CD8-positive, alpha-beta memory T cell (primary cell): ENCODE results near the gene SOAT2. TPM values are rescaled to one million over a fixed set of nuclear protein-coding genes. Genes with fewer than 3 reads are reported as not detected.
"Not testable (repeated sequence)": the region's sequence is repeated elsewhere in the genome, so short reads cannot be mapped to it uniquely, and the experiment has no call there.

ENCODE experiments used
- CTCF ChIA-PET: fragments of 350-600 bp; sonication (Branson Sonifier 250); formaldehyde crosslinking; loops from one replicate; lab custom pipeline; 2021; ENCODE audit warnings: antibody characterized with exemption; lab: Charles Lee
- POLR2A ChIA-PET: fragments of 350-600 bp; sonication (Branson Sonifier 250); formaldehyde crosslinking; loops from one replicate; lab custom pipeline; 2021; ENCODE audit warnings: antibody characterized with exemption; lab: Charles Lee
- DNase-seq, 5 donors: peaks; one replicate each; pipeline versions ENCODE4 v3.0.0 to v3.0.0-alpha.2; 2020 to 2022; ENCODE audit warnings: mixed read lengths in 1 of 5
- H3K27ac ChIP-seq: one replicate; pipeline ENCODE4 v1.7.0; 2013; ENCODE audit warnings: low read depth, mild to moderate bottlenecking, low read length, moderate library complexity
- H3K27me3 ChIP-seq: 2 replicates; pipeline ENCODE4 v1.7.0; 2013; ENCODE audit warnings: low read length, mild to moderate bottlenecking; ENCODE audit not compliant: insufficient read depth, poor library complexity, severe bottlenecking
- H3K36me3 ChIP-seq: 2 replicates; pipeline ENCODE4 v1.7.0; 2013; ENCODE audit warnings: mild to moderate bottlenecking, low read length, moderate library complexity; ENCODE audit not compliant: insufficient read depth
- H3K4me1 ChIP-seq: 2 replicates; pipeline ENCODE4 v1.7.0; 2013; ENCODE audit warnings: mild to moderate bottlenecking, low read length, moderate library complexity; ENCODE audit not compliant: insufficient read depth
- H3K4me3 ChIP-seq: 2 replicates; pipeline ENCODE4 v1.7.0; 2013; ENCODE audit warnings: mild to moderate bottlenecking, low read length
- H3K9me3 ChIP-seq: 2 replicates; pipeline ENCODE4 v1.7.0; 2013; ENCODE audit warnings: mild to moderate bottlenecking, low read length
- H3K27ac Mint-ChIP-seq, 8 donors: one replicate each; pipeline ENCODE4 v1.8.0; 2020 to 2021; ENCODE audit warnings: mixed read lengths in 8 of 8, mild to moderate bottlenecking in 6 of 8, inconsistent platforms in 3 of 8, moderate library complexity in 3 of 8
- H3K27me3 Mint-ChIP-seq, 2 donors: one replicate each; pipeline ENCODE4 v1.8.0; 2020 to 2021; ENCODE audit warnings: mixed read lengths in 2 of 2, mild to moderate bottlenecking in 1 of 2, moderate library complexity in 1 of 2
- H3K36me3 Mint-ChIP-seq, 3 donors: one replicate each; pipeline ENCODE4 v1.8.0; 2020 to 2021; ENCODE audit warnings: mixed read lengths in 3 of 3, inconsistent platforms in 1 of 3, mild to moderate bottlenecking in 1 of 3
- H3K4me1 Mint-ChIP-seq, 3 donors: one replicate each; pipeline ENCODE4 v1.8.0; 2020 to 2021; ENCODE audit warnings: mixed read lengths in 3 of 3, inconsistent platforms in 1 of 3, mild to moderate bottlenecking in 1 of 3
- H3K4me3 Mint-ChIP-seq, 7 donors: one replicate each; pipeline ENCODE4 v1.8.0; 2020 to 2021; ENCODE audit warnings: mixed read lengths in 7 of 7, mild to moderate bottlenecking in 6 of 7, moderate library complexity in 4 of 7, inconsistent platforms in 2 of 7
- H3K9me3 Mint-ChIP-seq, 5 donors: one replicate each; pipeline ENCODE4 v1.8.0; 2020 to 2022; ENCODE audit warnings: mixed read lengths in 5 of 5, mild to moderate bottlenecking in 3 of 5, moderate library complexity in 2 of 5, inconsistent platforms in 1 of 5
- polyA plus RNA-seq: library from polyadenylated mRNA; unstranded; fragments of 300-500 nt; fragmentation: Illumina TruSeq; gene quantifications from one replicate; pipeline ENCODE4 v1.2.3, GENCODE V29; 2021
- total RNA-seq, 2 experiments: library from RNA; stranded (reverse); gene quantifications; one replicate each; pipeline ENCODE4 v1.2.3, GENCODE V29; 2021

Gene SOAT2
- total and polyA plus RNA-seq, 3 experiments from 2014 or later: 0.48 to 1.00 (median 0.76) TPM

- Histone ChIP-seq H3K9me3 (no peaks in the 10 kb centered on the region), H3K27ac (no peak overlapping the region), H3K27me3 (no peaks in the 10 kb centered on the region), H3K4me1 (no peaks in the 10 kb centered on the region), H3K36me3 (no peaks in the 10 kb centered on the region), H3K4me3 (no peak overlapping the region)
- Mint-ChIP-seq H3K4me1 (no peaks in the 10 kb centered on the region), H3K27me3 (no peaks in the 10 kb centered on the region), H3K27ac (no peak overlapping the region), H3K4me3 (no peak overlapping the region), H3K9me3 (no peaks in the 10 kb centered on the region), H3K36me3 (no peaks in the 10 kb centered on the region)
- POLR2A ChIA-PET: no interaction called here
- CTCF ChIA-PET: interaction anchor here (1.0 kb wide), 2 partner anchors 28 to 99 kb away, joined by 3 read pairs; partner anchors contain the start of gene ZNF740
- DNase-seq: no peak
Measured at GRCh38 chr12:53152390-53152789, 49.1 kb downstream of the SOAT2 start.

DNA sequence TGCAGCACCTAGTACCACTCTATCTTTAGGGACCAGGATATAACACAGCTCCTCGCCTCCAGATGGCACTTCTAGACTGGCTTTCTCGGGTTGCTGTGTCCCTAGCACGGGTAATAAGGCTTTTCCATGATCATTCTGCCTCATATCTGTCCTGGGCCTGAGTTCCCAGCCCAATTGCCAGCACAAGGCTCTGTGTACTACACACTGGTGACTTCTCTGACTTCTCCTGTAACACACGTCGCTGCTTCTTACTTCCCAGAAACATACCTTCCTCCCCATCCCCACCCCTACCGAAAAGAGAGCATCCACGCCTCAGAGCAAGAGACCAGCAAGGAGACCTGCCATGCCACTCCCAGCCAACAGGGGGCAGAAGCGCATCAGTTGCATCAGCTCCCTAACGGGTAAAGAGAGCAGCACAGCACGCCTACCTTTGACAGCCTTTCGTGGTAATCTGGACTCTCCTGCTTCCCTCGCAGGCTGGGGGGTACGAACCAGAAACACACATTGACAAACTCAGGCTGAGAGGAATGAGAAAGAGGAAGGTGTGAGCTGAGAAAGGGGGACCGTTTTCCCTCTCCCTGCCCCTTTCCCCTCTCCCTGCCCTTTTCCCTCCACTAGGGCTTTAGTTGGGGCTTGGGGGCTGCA lies 56.0 kb downstream of the SOAT2 start:
- Mint-ChIP-seq H3K27me3 (no peaks in the 10 kb centered on the region), H3K36me3 (no peaks in the 10 kb centered on the region), H3K4me3 (no peak overlapping the region), H3K27ac (peak overlapping the region in 6 of 8 donors; percentile 26 to 81 (median 42)), H3K4me1 (peaks cover 6 to 8% (median 6%) of the 10 kb centered on the region in 3 donors), H3K9me3 (no peaks in the 10 kb centered on the region)
- no peaks in the 10 kb centered on the region for H3K9me3 ChIP-seq
- H3K4me1 ChIP-seq: peaks cover 8% of the 10 kb centered on the region
- H3K27ac ChIP-seq: no peak overlapping the region
- no peaks in the 10 kb centered on the region for H3K27me3 ChIP-seq
- POLR2A ChIA-PET: interaction anchor here (1.1 to 1.5 kb wide), 2 partner anchors 22 to 92 kb away, joined by 4 to 6 read pairs; partner anchors contain the start of gene CSAD
- DNase-seq: peak; percentile 76 to 91 (median 83)
- H3K36me3 ChIP-seq: no peaks in the 10 kb centered on the region
- CTCF ChIA-PET: interaction anchor here (0.7 to 4.7 kb wide), 41 partner anchors 9 to 262 kb away, joined by 3 to 50 read pairs (median 5); partner anchors contain the start of genes AAAS, CSAD, ESPL1 and IGFBP6
- no peak overlapping the region for H3K4me3 ChIP-seq

DNA sequence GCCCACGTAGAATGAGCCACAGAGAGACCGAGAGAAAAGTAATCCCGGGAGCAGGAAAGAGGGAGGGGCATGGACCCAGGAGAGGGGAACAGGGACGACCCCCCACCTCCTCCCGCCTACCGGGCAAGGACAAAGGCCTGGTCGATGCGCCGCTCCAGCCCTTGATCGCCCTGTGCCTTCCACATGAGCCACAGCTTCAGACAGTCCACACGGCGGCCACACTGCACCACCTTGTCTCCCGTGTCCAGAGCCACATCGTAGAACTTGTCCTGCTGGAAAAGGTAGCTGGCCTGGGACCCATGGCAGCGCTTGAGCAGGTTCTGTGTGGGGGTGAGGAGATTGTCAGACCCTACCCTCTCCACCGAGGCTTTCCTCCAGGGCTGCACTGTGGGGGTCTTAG lies 56.7 kb downstream of the SOAT2 start:
- Mint-ChIP-seq H3K4me3 (no peak overlapping the region), H3K4me1 (peaks cover 6 to 8% (median 6%) of the 10 kb centered on the region in 3 donors), H3K27ac (peak overlapping the region in 1 of 8 donors; percentile 81), H3K36me3 (no peaks in the 10 kb centered on the region), H3K9me3 (no peaks in the 10 kb centered on the region), H3K27me3 (no peaks in the 10 kb centered on the region)
- ChIA-PET CTCF (interaction anchor here (0.7 to 4.7 kb wide), 40 partner anchors 9 to 261 kb away, joined by 3 to 50 read pairs (median 6); partner anchors contain the start of genes AAAS, CSAD, ESPL1 and IGFBP6), POLR2A (interaction anchor here (1.1 to 1.5 kb wide), 2 partner anchors 21 to 91 kb away, joined by 4 to 6 read pairs; partner anchors contain the start of gene CSAD)
- Histone ChIP-seq H3K36me3 (no peaks in the 10 kb centered on the region), H3K27me3 (no peaks in the 10 kb centered on the region), H3K27ac (no peak overlapping the region), H3K9me3 (no peaks in the 10 kb centered on the region), H3K4me3 (no peak overlapping the region), H3K4me1 (peaks cover 8% of the 10 kb centered on the region)
- DNase-seq: no peak

DNA sequence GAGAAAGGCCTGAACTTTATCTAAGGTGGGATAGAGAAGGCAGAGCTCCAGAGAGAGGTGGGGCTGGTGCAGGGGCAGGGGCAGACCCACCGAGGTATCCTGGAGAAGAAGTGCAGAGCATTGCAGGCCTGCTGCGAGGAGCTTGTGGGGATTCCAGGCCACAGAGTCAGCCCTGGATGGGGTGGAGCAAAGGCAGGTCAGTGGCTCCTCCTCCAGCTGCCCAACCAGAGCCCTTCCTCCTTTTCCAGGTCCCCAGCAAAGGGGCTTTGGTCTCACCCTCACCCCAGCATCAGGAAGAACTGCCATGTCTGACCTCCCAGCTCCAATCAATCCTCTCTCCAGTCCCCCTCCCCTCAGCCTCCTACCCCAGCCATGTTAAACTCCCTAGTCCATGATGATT lies 57.4 kb downstream of the SOAT2 start:
- CTCF ChIA-PET: interaction anchor here (1.0 to 4.7 kb wide), 23 partner anchors 8 to 163 kb away, joined by 3 to 50 read pairs (median 7); partner anchors contain the start of genes AAAS, CSAD, ESPL1 and IGFBP6
- no peaks in the 10 kb centered on the region for H3K27me3 ChIP-seq
- DNase-seq: no peak
- H3K27ac Mint-ChIP-seq: no peak overlapping the region
- H3K27me3 Mint-ChIP-seq: no peaks in the 10 kb centered on the region
- H3K4me1 ChIP-seq: peaks cover 8% of the 10 kb centered on the region
- H3K4me1 Mint-ChIP-seq: peaks cover 6 to 8% (median 6%) of the 10 kb centered on the region in 3 donors
- no peak overlapping the region for H3K27ac ChIP-seq
- no peaks in the 10 kb centered on the region for H3K9me3 Mint-ChIP-seq
- POLR2A ChIA-PET: no interaction called here
- no peaks in the 10 kb centered on the region for H3K36me3 Mint-ChIP-seq
- no peaks in the 10 kb centered on the region for H3K9me3 ChIP-seq
- no peaks in the 10 kb centered on the region for H3K36me3 ChIP-seq
- H3K4me3 ChIP-seq: no peak overlapping the region
- H3K4me3 Mint-ChIP-seq: no peak overlapping the region

DNA sequence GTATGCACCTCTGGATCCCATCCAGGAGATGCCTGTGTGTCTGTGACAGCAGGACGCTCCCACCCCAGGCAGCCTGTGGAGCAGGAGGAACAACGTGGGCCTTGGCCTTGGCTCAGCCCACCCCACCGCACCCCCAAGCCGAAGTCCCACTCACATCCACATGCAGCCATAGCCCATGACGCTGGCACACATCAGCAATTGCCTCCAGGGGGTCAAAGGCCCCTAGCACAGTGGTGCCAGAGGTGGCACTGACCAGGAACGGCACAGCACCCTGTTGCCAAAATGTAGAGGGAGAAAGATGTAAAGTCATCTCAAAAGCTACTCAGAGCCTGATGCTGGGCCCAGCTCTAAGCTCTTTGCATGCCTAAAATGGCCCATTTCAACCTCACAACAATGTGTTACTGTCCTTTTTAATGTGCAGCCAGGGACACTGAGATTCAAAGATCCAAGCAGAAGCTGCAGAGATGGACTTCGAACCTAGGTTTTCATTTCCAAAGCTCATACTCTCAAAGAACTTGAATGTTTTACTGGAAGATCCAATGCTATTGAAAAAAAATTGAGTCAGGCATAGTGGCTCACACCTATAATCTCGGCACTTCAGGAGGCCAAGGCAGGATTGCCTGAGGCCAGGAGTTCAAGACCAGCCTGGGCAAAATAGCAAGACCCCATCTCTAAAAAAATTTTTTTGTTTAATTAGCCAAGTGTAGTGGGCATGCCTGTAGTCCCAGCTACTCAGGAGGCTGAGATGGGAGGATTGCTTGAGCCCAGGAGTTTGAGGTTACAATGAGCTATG lies 58.0 kb downstream of the SOAT2 start:
- Mint-ChIP-seq H3K27ac (no peak overlapping the region), H3K36me3 (no peaks in the 10 kb centered on the region), H3K9me3 (no peaks in the 10 kb centered on the region), H3K27me3 (no peaks in the 10 kb centered on the region), H3K4me3 (no peak overlapping the region), H3K4me1 (peaks cover 6 to 8% (median 6%) of the 10 kb centered on the region in 3 donors)
- POLR2A ChIA-PET: no interaction called here
- peaks cover 8% of the 10 kb centered on the region for H3K4me1 ChIP-seq
- DNase-seq: no peak
- no peaks in the 10 kb centered on the region for H3K36me3 ChIP-seq
- no peak overlapping the region for H3K27ac ChIP-seq
- H3K9me3 ChIP-seq: no peaks in the 10 kb centered on the region
- no peaks in the 10 kb centered on the region for H3K27me3 ChIP-seq
- CTCF ChIA-PET: interaction anchor here (1.2 to 4.7 kb wide), 15 partner anchors 20 to 163 kb away, joined by 4 to 50 read pairs (median 18); partner anchors contain the start of genes AAAS, CSAD, ESPL1 and ZNF740
- H3K4me3 ChIP-seq: no peak overlapping the region

DNA sequence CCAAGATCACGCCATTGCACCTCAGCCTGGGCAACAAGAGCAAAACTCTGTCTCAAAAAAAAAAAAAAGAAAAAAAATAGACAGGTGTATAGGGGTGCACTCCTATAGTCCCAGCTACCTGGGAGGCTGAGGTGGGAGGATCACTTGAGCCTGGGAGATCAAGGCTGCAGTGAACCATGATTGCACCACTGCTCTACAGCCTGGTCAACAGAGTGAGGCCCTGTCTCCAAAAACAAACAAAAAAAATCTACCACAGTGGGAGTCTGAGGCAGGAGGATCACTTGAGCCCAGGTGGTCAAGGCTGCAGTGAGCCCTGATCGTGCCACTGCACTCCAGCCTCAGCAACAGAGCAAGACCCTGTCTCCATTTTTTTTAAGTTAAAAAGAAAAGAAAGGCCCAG lies 59.7 kb downstream of the SOAT2 start:
- DNase-seq, H3K4me3 Mint-ChIP-seq, H3K9me3 ChIP-seq, H3K27ac Mint-ChIP-seq, H3K27me3 Mint-ChIP-seq, H3K27ac ChIP-seq, H3K27me3 ChIP-seq, H3K4me1 Mint-ChIP-seq, POLR2A ChIA-PET, H3K4me3 ChIP-seq, H3K36me3 Mint-ChIP-seq, H3K36me3 ChIP-seq, H3K9me3 Mint-ChIP-seq, H3K4me1 ChIP-seq: not testable (repeated sequence)
- CTCF ChIA-PET: interaction anchor here (1.6 kb wide), 1 partner anchor 158 kb away, joined by 4 read pairs; the partner anchor contains the start of gene AAAS

DNA sequence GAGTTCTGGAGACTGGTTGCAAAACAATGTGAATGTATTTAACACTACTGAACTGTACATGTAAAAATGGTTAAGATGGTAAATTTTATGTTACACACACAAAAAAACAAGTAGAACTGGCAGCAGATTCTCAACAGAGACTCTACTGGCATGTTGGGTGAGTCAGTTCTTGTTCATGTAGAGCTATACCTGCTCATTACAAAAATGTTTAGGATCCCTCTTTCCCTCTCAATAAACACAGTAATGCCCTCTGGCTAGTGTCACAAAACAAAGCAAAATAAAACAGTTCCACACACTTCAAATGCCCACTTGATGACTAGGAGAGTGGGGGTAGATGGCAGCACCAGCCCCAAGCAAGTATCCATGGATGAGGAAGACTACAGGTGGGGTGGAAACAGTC lies 63.6 kb downstream of the SOAT2 start:
- POLR2A ChIA-PET: no interaction called here
- H3K9me3 Mint-ChIP-seq: no peaks in the 10 kb centered on the region

More for the DNA sequence above, 63.6 kb downstream of the SOAT2 start:
- Histone ChIP-seq H3K27me3 (no peaks in the 10 kb centered on the region), H3K4me1 (no peaks in the 10 kb centered on the region), H3K36me3 (no peaks in the 10 kb centered on the region), H3K9me3 (no peaks in the 10 kb centered on the region), H3K27ac (no peak overlapping the region), H3K4me3 (no peak overlapping the region)
- no peak for DNase-seq
- no peaks in the 10 kb centered on the region for H3K4me1 Mint-ChIP-seq
- no peak overlapping the region for H3K27ac Mint-ChIP-seq
- CTCF ChIA-PET: interaction anchor here (0.8 kb wide), 1 partner anchor 47 kb away, joined by 3 read pairs; no protein-coding TSS in a partner anchor
- H3K36me3 Mint-ChIP-seq: peaks cover 0 to 13% (median 3%) of the 10 kb centered on the region in 3 donors
- no peak overlapping the region for H3K4me3 Mint-ChIP-seq
- H3K27me3 Mint-ChIP-seq: no peaks in the 10 kb centered on the region
